ENCODE data around the gene NRG3.

GRCh38 chr10:82565197-82565575, 690.2 kb downstream of the NRG3 start:
- TF ChIP-seq RFX5 (IDR thresholded peaks at IDR 0.05; ENCODE audit: low read depth, low read length) (no peak), POLR2A (IDR thresholded peaks at IDR 0.05; ENCODE audit: low read depth, low read length) (no peak), FOS (IDR thresholded peaks at IDR 0.05; ENCODE audit: low read depth, low read length) (no peak), CEBPB (IDR thresholded peaks at IDR 0.05; ENCODE audit: low read depth, low read length) (no peak), NFE2L2 (IDR thresholded peaks at IDR 0.05; ENCODE audit: low read depth, low read length) (no peak), RAD21 (IDR thresholded peaks at IDR 0.05; ENCODE audit: low read length) (no peak), MXI1 (IDR thresholded peaks at IDR 0.05; ENCODE audit: borderline replicate concordance, low read depth, low read length) (no peak), MAZ (IDR thresholded peaks at IDR 0.05; ENCODE audit: borderline replicate concordance, low read depth, low read length) (no peak), CHD1 (IDR thresholded peaks at IDR 0.05; ENCODE audit: low read depth, low read length) (no peak), BHLHE40 (IDR thresholded peaks at IDR 0.05; ENCODE audit: low read depth, low read length) (no peak), RCOR1 (IDR thresholded peaks at IDR 0.05; ENCODE audit: insufficient replicate concordance, low read length) (no peak)
- TF ChIP-seq, protein P1, sequence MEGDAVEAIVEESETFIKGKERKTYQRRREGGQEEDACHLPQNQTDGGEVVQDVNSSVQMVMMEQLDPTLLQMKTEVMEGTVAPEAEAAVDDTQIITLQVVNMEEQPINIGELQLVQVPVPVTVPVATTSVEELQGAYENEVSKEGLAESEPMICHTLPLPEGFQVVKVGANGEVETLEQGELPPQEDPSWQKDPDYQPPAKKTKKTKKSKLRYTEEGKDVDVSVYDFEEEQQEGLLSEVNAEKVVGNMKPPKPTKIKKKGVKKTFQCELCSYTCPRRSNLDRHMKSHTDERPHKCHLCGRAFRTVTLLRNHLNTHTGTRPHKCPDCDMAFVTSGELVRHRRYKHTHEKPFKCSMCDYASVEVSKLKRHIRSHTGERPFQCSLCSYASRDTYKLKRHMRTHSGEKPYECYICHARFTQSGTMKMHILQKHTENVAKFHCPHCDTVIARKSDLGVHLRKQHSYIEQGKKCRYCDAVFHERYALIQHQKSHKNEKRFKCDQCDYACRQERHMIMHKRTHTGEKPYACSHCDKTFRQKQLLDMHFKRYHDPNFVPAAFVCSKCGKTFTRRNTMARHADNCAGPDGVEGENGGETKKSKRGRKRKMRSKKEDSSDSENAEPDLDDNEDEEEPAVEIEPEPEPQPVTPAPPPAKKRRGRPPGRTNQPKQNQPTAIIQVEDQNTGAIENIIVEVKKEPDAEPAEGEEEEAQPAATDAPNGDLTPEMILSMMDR (conservative IDR thresholded peaks at IDR 0.05; ENCODE audit: low read depth, low read length) = no peak
- TF ChIP-seq, protein P2, sequence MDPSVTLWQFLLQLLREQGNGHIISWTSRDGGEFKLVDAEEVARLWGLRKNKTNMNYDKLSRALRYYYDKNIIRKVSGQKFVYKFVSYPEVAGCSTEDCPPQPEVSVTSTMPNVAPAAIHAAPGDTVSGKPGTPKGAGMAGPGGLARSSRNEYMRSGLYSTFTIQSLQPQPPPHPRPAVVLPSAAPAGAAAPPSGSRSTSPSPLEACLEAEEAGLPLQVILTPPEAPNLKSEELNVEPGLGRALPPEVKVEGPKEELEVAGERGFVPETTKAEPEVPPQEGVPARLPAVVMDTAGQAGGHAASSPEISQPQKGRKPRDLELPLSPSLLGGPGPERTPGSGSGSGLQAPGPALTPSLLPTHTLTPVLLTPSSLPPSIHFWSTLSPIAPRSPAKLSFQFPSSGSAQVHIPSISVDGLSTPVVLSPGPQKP (IDR thresholded peaks at IDR 0.05; ENCODE audit: borderline replicate concordance, low read depth, low read length) = no peak

Data from IMR-90 (cell line).